ENCODE results near the gene CYTH1.
"Not testable (repeated sequence)": the region's sequence is repeated elsewhere in the genome, so short reads cannot be mapped to it uniquely, and the experiment has no call there.

The CYTH1 gene

GRCh38 chr17:78789663-78790181 is 7.6 kb upstream of the CYTH1 start:
- no peak for DNase-seq (ENCODE audit: extremely low read depth in 1 of 2, low read depth in 1 of 2)

DNA sequence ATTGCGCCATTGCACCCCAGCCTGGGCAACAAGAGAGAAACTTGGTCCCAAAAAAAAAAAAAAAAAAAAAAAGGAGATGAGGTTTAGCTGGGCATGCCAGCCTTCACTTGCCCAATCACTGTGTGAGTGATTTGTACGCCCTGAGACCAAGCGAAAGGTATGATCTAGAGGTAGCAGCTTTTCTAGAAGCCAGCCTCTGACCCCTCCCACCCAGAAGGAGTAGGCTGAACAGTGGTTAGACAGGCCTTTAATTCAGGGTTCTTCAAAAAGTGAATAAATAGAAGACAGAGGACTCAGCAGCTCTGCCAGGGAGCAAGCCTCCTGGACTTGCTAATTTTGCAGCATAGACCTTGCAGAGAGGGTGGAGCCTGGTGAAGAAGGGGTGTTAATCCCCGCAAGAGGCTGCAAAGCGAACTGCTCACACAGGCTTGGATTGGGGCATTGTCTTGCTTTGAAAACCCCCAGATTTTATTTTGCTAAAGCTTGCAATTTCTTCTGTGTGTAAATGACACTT is 7.1 kb upstream of the CYTH1 start:
- no peak for DNase-seq (ENCODE audit: extremely low read depth in 1 of 2, low read depth in 1 of 2)

- no peak for DNase-seq (ENCODE audit: extremely low read depth in 1 of 2, low read depth in 1 of 2)
These were observed 6.4 kb upstream of the CYTH1 start for GRCh38 chr17:78788451-78788850.

DNA sequence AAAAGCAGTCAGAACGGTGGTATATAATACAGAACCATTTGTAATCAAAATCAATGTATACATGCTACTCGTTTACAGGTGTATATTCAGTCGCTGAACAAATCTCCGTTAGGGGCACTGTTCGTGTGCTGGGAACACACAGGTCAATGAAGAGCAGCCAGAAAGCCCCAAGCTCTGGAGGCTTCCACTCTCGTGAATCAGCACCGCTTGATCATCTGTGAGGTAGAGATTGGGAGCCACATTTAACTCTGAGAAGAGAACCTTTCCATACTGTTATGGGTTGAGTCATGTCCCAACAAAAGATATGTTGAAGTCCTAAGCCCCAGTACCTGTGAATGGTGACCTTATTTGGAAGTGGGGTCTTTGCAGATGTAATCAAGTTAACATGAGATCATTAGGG is 5.4 kb upstream of the CYTH1 start:
- no peak for DNase-seq (ENCODE audit: extremely low read depth in 1 of 2, low read depth in 1 of 2)

DNA sequence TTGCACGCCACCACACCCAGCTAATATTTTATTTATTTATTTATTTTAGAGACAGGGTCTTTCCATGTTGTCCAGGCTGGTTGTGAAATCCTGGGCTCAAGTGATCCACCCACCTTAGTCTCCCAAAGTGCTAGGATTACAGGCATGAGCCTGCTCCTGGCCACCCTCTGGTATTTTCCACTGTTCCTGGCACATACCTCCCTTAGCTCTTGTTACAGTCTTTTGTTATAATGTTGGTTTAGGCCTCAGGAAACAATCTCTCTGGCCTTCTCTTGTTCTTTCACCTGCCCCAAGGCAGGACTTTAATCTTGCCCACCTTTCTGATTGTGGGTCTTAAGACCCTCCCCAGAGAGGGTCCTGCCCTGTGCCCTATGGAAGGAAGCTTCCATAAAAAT is 3.6 kb upstream of the CYTH1 start:
- no peak for DNase-seq (ENCODE audit: extremely low read depth in 1 of 2, low read depth in 1 of 2)

- DNase-seq (ENCODE audit: extremely low read depth in 1 of 2, low read depth in 1 of 2): no peak
These were observed 3.1 kb upstream of the CYTH1 start for GRCh38 chr17:78785011-78785662.

DNA sequence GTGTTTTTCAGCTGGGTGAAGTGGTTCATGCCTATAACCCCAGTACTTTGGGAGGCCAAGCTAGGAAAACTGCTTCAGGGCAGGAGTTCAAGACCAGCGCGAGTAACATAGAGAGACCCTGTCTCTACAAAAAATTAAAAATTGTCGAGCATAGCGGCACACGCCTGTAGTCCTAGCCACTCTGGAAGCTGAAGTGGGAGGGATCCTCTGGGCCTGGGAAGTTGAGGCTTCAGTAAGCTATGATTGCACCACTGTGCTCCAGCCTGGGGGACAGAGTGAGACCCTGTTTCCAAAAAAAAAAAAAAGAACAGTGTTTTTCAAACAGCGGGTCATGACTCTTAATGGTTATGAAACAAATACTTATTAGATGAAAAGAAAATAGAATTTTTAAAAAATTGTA is 2.3 kb upstream of the CYTH1 start:
- no peak for DNase-seq (ENCODE audit: extremely low read depth in 1 of 2, low read depth in 1 of 2)

DNA sequence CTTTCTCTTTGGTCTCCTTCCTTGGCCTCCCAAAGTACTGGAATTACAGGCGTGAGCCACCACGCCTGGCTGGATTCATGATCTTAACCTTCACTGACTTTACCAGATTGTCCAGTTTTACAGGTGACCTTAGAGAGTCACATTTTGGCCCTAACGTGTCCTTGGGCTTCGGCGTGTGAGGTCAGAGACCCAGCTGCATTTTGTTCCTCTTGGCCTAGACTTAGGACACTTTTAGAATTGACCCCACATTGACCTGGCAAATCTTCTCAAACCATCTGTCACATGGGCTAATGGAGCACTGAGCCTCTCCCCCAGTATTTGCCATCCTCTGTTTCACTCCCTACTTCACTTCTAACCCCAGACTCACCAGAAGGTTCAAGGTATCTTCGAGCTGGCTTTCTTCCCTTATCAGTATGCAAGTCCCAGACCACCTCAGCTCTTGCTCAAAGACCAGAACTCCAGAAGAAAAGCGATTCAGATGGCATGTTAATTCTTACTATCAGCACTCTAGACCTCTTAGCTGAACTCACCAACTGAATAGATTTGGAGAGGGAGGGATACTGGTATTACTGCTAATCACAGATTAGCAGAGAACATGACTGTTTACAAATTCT is 1.7 kb upstream of the CYTH1 start:
- no peak for DNase-seq (ENCODE audit: extremely low read depth in 1 of 2, low read depth in 1 of 2)

DNA sequence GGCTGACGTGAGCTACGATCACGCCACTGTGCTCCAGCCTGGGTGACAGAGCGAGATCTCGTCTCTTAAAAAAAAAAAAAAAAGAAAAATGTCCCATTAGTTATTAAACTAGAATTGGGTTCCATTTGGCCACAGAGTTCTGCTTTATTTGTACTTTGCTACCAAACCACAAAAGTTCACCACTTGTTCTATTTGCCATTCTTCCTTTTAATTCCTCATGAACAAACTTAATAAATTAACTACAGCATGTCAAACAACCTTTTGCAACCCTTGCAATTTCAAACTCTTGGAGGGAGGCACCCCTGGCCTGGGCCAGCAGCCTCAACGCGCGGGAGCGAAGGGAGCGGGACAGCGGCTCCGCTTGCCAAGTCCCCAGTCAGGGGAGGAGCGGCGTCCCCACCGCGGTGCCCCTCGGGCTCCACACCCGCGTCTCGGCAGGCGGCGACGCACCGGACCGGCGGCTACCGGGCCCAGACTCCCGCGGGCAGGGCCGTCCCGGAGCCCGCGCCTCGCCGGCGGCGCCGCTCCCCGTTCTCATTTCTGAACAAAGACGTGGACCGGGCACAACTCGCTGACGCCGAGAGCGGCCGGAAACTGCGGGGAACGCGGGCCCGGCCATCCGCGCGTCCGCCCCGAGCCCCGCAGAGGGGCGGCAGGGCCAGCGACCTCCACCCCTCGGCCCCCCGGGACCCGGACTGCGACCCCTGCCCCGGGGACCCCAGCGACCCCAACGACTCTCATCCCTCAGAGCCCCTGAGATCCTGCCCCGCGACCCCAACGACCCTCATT is 775 bp downstream of the CYTH1 start:
- no peak for DNase-seq (ENCODE audit: extremely low read depth in 1 of 2, low read depth in 1 of 2)

- DNase-seq (ENCODE audit: extremely low read depth in 1 of 2, low read depth in 1 of 2): no peak
These were observed 1.7 kb downstream of the CYTH1 start for GRCh38 chr17:78780335-78780734.

DNA sequence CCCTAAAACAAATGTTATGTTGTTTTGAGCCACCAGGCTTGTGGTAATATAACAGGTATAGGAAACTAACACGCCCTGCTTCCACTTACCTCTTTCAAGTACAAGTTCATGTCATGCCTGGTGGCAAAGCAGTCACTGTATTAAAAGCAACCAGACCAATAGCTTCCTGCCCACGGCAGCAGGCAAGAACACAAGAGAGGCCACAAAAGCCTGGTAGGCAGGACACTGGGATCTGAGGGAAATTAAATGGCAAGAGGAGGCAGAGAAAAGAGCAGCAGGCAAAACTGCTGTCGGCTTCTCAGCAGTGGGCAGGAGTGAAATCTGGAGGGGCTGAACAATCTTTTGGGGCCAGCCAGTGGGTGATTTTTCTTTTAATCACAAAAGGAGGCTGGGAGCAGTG is 2.2 kb downstream of the CYTH1 start:
- DNase-seq (ENCODE audit: extremely low read depth in 1 of 2, low read depth in 1 of 2): peak in 1 of 2 donors; percentile 34

DNA sequence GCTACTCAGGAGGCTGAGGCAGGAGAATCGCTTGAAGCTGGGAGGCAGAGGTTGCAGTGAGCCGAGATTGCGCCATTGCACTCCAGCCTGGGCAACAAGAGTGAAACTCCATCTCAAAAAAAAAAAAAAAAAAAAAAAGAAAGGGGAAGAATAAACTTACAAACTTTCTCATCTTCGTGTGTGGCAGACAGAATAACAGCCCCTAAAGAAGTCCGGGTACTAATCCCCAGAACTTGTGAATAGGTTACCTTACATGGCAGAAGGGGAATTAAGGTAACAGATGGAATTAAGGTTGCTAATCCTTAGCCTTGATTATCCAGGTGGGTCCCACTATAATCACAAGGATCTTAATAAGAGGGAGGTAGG is 2.8 kb downstream of the CYTH1 start:
- not testable (repeated sequence) for DNase-seq (ENCODE audit: extremely low read depth in 1 of 2, low read depth in 1 of 2)

DNA sequence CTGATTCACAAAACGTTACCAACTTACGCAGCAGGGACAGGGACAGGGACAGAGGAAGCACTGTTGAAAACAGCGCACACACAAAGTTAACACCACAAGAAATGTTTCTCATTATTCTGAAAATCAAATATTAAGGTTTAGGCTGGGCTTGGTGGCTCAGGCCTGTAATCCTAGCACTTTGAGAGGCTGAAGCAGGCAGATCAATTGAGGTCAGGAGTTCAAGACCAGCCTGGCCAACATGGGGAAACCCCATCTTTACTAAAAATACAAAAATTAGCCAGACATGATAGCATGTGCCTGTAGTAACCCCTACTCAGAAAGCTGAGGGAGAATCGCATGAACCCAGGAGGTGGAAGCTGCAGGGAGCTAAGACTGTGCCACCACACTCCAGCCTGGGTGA is 4.2 kb downstream of the CYTH1 start:
- no peak for DNase-seq (ENCODE audit: extremely low read depth in 1 of 2, low read depth in 1 of 2)

DNA sequence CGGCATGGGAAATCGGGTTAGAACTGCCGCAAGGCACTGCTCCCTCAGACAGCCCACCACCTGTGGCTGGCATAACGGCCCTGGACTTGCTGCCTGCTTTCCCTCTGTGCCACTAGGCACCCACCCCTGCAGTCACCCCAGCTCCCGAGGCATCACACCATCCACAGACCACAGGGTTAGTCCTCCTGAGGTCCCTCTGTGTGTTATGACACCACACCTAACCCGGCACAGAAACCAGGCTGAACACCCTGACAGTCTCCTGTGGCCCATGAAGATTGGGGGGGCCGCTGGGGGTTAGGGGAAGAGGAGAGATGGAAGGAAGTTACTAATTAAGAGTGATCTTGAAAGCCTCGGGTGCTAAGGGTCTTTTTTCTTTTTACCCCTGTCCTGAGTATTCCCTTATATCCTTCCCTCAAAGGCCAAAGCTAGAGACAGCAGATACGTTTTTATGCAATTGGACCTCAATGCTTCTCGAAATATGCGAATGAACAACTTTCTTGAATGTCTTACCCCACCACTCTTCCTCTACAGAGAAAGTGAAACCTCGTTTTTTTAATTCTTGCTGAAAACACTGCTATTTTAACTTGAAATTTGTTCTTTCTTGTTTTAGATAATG is 7.0 kb downstream of the CYTH1 start:
- peak in 1 of 2 donors; percentile 33 for DNase-seq (ENCODE audit: extremely low read depth in 1 of 2, low read depth in 1 of 2)

- DNase-seq (ENCODE audit: extremely low read depth in 1 of 2, low read depth in 1 of 2): no peak
These were observed 7.6 kb downstream of the CYTH1 start for GRCh38 chr17:78774453-78774852.

DNA sequence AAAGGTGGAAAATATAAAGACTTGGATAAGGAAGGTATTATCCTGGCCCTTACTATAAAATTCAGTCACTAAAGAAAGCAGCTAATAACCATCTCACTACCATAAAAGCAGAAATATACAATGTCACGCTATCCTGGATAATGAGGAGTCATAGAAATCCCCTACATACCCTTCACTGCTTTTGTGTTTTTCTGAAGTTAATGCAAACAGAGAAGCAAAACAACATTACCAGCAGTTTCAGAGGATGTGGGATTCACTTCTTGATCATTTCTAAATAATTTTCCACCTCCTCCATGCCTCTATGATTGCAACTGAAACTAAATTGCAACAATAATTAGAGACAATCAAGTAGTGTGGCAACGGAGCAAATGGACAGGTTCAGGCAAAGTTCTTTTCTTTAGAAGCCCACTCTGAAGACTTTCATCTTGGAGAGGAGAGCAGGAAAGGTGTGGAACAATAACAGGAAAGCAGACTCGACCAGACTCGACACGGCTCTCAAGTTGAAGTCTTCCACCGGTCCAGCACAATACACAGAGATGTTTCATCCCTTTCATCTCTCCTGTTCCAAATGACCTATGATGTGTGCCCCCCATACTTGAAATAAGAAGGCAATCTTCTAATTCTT is 10.2 kb downstream of the CYTH1 start:
- no peak for DNase-seq (ENCODE audit: extremely low read depth in 1 of 2, low read depth in 1 of 2)

- no peak for DNase-seq (ENCODE audit: extremely low read depth in 1 of 2, low read depth in 1 of 2)
These were observed 12.8 kb downstream of the CYTH1 start for GRCh38 chr17:78769196-78769773.

DNA sequence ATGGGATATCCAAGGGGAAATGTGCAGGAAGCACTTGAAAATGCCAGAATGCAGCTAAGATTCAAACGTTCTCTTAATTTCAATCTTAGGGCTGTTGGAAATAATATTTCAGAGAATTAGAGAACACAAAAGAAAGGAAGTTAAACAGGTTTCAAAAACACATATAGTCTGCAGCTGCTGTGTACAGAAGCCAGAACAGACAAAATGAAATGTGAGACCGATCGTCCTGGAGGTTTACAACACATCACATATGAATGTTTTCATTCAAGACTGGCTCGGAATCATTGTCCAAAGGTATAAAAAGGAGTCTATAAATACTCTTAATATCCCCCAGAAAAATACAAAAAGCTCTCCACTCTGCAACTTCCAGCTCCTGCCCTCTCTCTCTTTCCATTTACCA is 14.3 kb downstream of the CYTH1 start:
- DNase-seq (ENCODE audit: extremely low read depth in 1 of 2, low read depth in 1 of 2): no peak

DNA sequence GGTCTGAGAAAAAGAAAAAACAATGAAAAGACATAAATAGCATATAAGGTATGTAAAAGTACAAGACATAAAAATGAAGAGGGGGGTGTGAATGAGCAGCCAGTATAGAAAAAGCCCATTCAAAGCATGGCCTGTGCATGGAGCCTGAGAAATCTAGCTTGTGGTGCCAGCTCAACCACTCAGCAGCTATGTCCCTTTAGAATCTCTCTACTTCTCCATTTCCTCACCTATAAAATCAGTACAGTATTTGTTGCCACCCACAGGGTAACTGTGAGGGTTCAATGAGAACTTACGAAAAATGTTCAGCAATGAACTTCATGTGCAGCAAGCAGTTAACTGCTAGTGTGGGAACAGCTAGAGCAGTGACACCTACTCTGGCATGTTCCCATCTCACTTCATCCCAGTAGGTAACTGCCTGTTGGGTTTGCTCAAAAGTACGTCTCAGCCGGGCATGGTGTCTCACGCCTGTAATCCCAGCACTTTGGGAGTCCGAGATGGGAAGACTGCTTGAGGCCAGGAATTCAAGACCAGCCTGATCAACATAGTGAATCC is 15.3 kb downstream of the CYTH1 start:
- no peak for DNase-seq (ENCODE audit: extremely low read depth in 1 of 2, low read depth in 1 of 2)

GRCh38 chr17:78766225-78766624 is 15.8 kb downstream of the CYTH1 start:
- no peak for DNase-seq (ENCODE audit: extremely low read depth in 1 of 2, low read depth in 1 of 2)

All from activated CD8-positive, alpha-beta memory T cell treated with anti-CD3 and anti-CD28 coated beads for 1 hour (primary cell).